Peyer's patch (tissue), 4 donors: Measurements from ENCODE around the gene RPTOR. TPM values are rescaled to one million over a fixed set of nuclear protein-coding genes. Genes with fewer than 3 reads are reported as not detected.

ENCODE experiments used
- DNase-seq, 3 donors: peaks; one replicate each; pipeline ENCODE4 v3.0.0-alpha.2; 2017 to 2019
- H3K27ac ChIP-seq, 4 donors: fragments of 200-600 bp; sonication (generic); one replicate each; pipeline ENCODE4 v1.5.1; 2016 to 2019
- H3K27me3 ChIP-seq, 2 donors: fragments of 200-600 bp; sonication (generic); one replicate each; pipeline ENCODE4 v1.5.1; 2019
- H3K36me3 ChIP-seq, 3 donors: fragments of 200-600 bp; sonication (generic); one replicate each; pipeline ENCODE4 v1.5.1; 2016 to 2019
- H3K4me1 ChIP-seq, 4 donors: fragments of 200-600 bp; sonication (generic); one replicate each; pipeline ENCODE4 v1.5.1; 2016 to 2019
- H3K4me3 ChIP-seq, 4 donors: fragments of 200-600 bp; sonication (generic); 1 replicate in 3 of 4; 2 replicates in 1 of 4; pipeline ENCODE4 v1.5.1; 2016 to 2019; ENCODE audit warnings: mild to moderate bottlenecking in 1 of 4
- H3K9me3 ChIP-seq, 4 donors: fragments of 200-600 bp; sonication (generic); one replicate each; pipeline ENCODE4 v1.5.1; 2016 to 2019; ENCODE audit warnings: mild to moderate bottlenecking in 1 of 4
- POLR2A ChIP-seq, 2 donors: fragments of 450-650 bp; IDR thresholded peaks; one replicate each; pipeline ENCODE4 v1.5.1; 2017; ENCODE audit warnings: antibody characterized with exemption in 2 of 2, mild to moderate bottlenecking in 2 of 2, moderate library complexity in 2 of 2
- total RNA-seq, 4 donors: library from RNA; depleted of rRNA; stranded (reverse); fragments of >200 nt; gene quantifications; one replicate each; pipeline ENCODE4 v1.1.0, GENCODE V29; 2016
- TF ChIP-seq, protein P1 (sequence below), 6 experiments: fragments of 450-650 bp in 4 of 6; fragments of 200-600 bp in 2 of 6; sonication (generic) in 1 of 6; IDR thresholded peaks; one replicate each; pipeline ENCODE4 v1.5.1; 2017 to 2019; ENCODE audit warnings: antibody characterized with exemption in 6 of 6, mild to moderate bottlenecking in 3 of 6, moderate library complexity in 1 of 6

Gene RPTOR
- total RNA-seq, 4 donors from 2014 or later = 42.4 to 73.6 (median 64.2) TPM

DNA sequence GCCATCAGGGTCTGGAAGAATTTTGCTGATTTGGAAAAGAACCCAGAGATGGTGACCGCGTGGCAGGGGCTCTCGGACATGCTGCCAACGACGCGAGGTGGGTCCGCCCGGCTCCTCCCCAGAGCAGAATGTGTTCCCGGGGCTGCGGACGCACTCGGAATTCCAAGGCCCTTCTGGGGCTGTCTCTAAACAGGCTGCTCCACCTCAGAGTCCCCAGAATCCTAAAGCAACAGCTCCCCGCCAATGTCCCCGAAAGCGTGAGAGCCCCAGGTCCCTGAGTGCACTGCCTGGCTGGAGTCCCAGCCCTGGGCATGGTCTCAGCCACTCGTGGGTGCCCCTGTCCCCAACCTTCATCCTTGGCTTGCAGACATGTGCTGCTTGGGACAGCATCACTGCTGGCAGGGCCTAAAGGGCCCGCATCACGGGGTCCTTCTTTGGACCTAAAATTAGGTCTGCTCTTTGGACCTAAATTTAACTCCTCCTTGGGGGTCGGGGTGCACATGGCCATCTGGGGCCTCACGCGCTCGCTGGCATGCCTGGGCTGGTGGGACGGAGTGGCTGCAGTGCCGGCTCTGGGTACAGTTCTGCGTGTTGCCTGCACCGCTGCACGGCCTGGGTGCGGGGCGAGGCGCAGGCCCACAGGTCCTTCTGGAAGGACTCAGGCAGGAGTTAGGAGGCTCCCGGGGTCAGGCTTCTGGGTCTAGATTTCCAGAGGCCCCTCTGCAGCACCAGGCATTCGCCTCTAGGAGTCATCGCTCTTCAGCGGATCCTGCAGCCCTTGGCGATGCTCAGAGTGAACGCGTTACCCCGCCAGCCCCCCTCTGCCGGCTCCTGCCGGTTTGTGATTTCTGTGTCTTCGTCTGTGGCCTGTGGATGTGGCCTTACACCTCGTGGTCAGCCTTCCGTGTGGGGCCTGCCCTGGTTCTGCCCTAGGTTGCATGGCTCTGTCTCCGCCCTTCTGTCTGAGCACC lies 405.1 kb downstream of the RPTOR start:
- H3K9me3 ChIP-seq = no peaks in the 10 kb centered on the region
- H3K27me3 ChIP-seq = no peaks in the 10 kb centered on the region
- TF ChIP-seq, protein P1, sequence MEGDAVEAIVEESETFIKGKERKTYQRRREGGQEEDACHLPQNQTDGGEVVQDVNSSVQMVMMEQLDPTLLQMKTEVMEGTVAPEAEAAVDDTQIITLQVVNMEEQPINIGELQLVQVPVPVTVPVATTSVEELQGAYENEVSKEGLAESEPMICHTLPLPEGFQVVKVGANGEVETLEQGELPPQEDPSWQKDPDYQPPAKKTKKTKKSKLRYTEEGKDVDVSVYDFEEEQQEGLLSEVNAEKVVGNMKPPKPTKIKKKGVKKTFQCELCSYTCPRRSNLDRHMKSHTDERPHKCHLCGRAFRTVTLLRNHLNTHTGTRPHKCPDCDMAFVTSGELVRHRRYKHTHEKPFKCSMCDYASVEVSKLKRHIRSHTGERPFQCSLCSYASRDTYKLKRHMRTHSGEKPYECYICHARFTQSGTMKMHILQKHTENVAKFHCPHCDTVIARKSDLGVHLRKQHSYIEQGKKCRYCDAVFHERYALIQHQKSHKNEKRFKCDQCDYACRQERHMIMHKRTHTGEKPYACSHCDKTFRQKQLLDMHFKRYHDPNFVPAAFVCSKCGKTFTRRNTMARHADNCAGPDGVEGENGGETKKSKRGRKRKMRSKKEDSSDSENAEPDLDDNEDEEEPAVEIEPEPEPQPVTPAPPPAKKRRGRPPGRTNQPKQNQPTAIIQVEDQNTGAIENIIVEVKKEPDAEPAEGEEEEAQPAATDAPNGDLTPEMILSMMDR (IDR thresholded peaks at IDR 0.05) = no peak
- no peak for TF ChIP-seq POLR2A (IDR thresholded peaks at IDR 0.05)
- no peak for DNase-seq
- H3K27ac ChIP-seq = no peak overlapping the region
- peaks cover 0 to 3% (median 0%) of the 10 kb centered on the region in 4 donors for H3K4me1 ChIP-seq
- no peak overlapping the region for H3K4me3 ChIP-seq
- H3K36me3 ChIP-seq = peaks cover 0 to 62% (median 0%) of the 10 kb centered on the region in 3 donors

GRCh38 chr17:80950466-80951120 lies 406.0 kb downstream of the RPTOR start:
- H3K4me1 ChIP-seq = peaks cover 0 to 3% (median 0%) of the 10 kb centered on the region in 4 donors
- no peaks in the 10 kb centered on the region for H3K9me3 ChIP-seq
- TF ChIP-seq, protein P1 (IDR thresholded peaks at IDR 0.05) = no peak
- no peak for TF ChIP-seq POLR2A (IDR thresholded peaks at IDR 0.05)
- H3K27me3 ChIP-seq = no peaks in the 10 kb centered on the region
- peaks cover 0 to 60% (median 0%) of the 10 kb centered on the region in 3 donors for H3K36me3 ChIP-seq
- no peak overlapping the region for H3K4me3 ChIP-seq
- DNase-seq = no peak
- no peak overlapping the region for H3K27ac ChIP-seq

- Histone ChIP-seq H3K27me3 (no peaks in the 10 kb centered on the region), H3K9me3 (no peaks in the 10 kb centered on the region), H3K4me3 (no peak overlapping the region), H3K4me1 (peaks cover 0 to 3% (median 0%) of the 10 kb centered on the region in 4 donors), H3K27ac (no peak overlapping the region), H3K36me3 (peaks cover 0 to 52% (median 0%) of the 10 kb centered on the region in 3 donors)
- peak in 1 of 3 donors; percentile 37 for DNase-seq
- TF ChIP-seq, protein P1 (IDR thresholded peaks at IDR 0.05) = no peak
- TF ChIP-seq POLR2A (IDR thresholded peaks at IDR 0.05) = no peak
Measured at GRCh38 chr17:80951121-80952090, 406.8 kb downstream of the RPTOR start.

GRCh38 chr17:80952291-80952690 lies 407.7 kb downstream of the RPTOR start:
- Histone ChIP-seq H3K4me1 (no peaks in the 10 kb centered on the region), H3K27me3 (no peaks in the 10 kb centered on the region), H3K4me3 (no peak overlapping the region), H3K36me3 (peaks cover 0 to 47% (median 0%) of the 10 kb centered on the region in 3 donors), H3K27ac (no peak overlapping the region), H3K9me3 (no peaks in the 10 kb centered on the region)
- no peak for DNase-seq
- TF ChIP-seq, protein P1 (IDR thresholded peaks at IDR 0.05) = no peak
- TF ChIP-seq POLR2A (IDR thresholded peaks at IDR 0.05) = no peak
